HG02588 (cell line): ENCODE measurements around the gene MAP3K5.
A peak's percentile ranks its signal among the peaks of the same experiment; 100 is the strongest.
"Not testable (repeated sequence)": the region's sequence is repeated elsewhere in the genome, so short reads cannot be mapped to it uniquely, and the experiment has no call there.

Experiments
- ATAC-seq: cut with Tn5 transposase; IDR thresholded peaks from one replicate; pipeline ENCODE4 v1.9.1; 2021; ENCODE audit warnings: mild to moderate bottlenecking, moderate library complexity; ENCODE audit not compliant: unreplicated experiment

MAP3K5 gene

GRCh38 chr6:136791296-136792094 is 782 bp downstream of the MAP3K5 start:
- ATAC-seq: peak; percentile 33

GRCh38 chr6:136790411-136791295 is 1.6 kb downstream of the MAP3K5 start:
- ATAC-seq: no peak

GRCh38 chr6:136789440-136789839 is 2.8 kb downstream of the MAP3K5 start:
- not testable (repeated sequence) for ATAC-seq

- ATAC-seq: no peak
These were observed 4.0 kb downstream of the MAP3K5 start for GRCh38 chr6:136788069-136788902.

GRCh38 chr6:136787726-136788068 is 4.6 kb downstream of the MAP3K5 start:
- no peak for ATAC-seq

GRCh38 chr6:136786658-136787057 is 5.6 kb downstream of the MAP3K5 start:
- no peak for ATAC-seq

- peak; percentile 32 for ATAC-seq
These were observed 7.1 kb downstream of the MAP3K5 start for GRCh38 chr6:136784910-136785746.

- ATAC-seq: no peak
These were observed 8.0 kb downstream of the MAP3K5 start for GRCh38 chr6:136784271-136784664.

GRCh38 chr6:136783495-136784270 is 8.6 kb downstream of the MAP3K5 start:
- ATAC-seq: peak; percentile 75

- ATAC-seq: no peak
These were observed 9.3 kb downstream of the MAP3K5 start for GRCh38 chr6:136783021-136783420.

- no peak for ATAC-seq
These were observed 10.1 kb downstream of the MAP3K5 start for GRCh38 chr6:136782021-136782770.

- ATAC-seq: no peak
These were observed 11.3 kb downstream of the MAP3K5 start for GRCh38 chr6:136780972-136781371.

- ATAC-seq: no peak
These were observed 12.6 kb downstream of the MAP3K5 start for GRCh38 chr6:136779682-136780081.

GRCh38 chr6:136777651-136778050 is 14.6 kb downstream of the MAP3K5 start:
- ATAC-seq: no peak

- no peak for ATAC-seq
These were observed 16.7 kb downstream of the MAP3K5 start for GRCh38 chr6:136775548-136775947.

GRCh38 chr6:136775081-136775480 is 17.2 kb downstream of the MAP3K5 start:
- no peak for ATAC-seq

GRCh38 chr6:136774228-136775041 is 17.8 kb downstream of the MAP3K5 start:
- ATAC-seq: no peak

GRCh38 chr6:136773473-136773796 is 18.8 kb downstream of the MAP3K5 start:
- no peak for ATAC-seq
